Sigmoid colon (tissue), 3 donors: ENCODE results near the gene ARHGAP22.

Experiments used
- CTCF ChIP-seq, 4 experiments: fragments of 450-650 bp in 3 of 4; fragments of 200-600 bp in 1 of 4; IDR thresholded peaks; one replicate each; pipeline ENCODE4 v1.5.1; 2016 to 2019; ENCODE audit warnings: antibody characterized with exemption in 4 of 4, mild to moderate bottlenecking in 3 of 4, moderate library complexity in 2 of 4
- POLR2A ChIP-seq, 2 donors: fragments of 450-650 bp; IDR thresholded peaks; one replicate each; pipeline ENCODE4 v1.6.1; 2016; ENCODE audit warnings: antibody characterized with exemption in 2 of 2, mild to moderate bottlenecking in 2 of 2, moderate library complexity in 2 of 2

GRCh38 chr10:48533951-48534720, 70.7 kb downstream of the ARHGAP22 start:
- no peak for TF ChIP-seq CTCF (IDR thresholded peaks at IDR 0.05)
- TF ChIP-seq POLR2A (IDR thresholded peaks at IDR 0.05) = no peak
